Adrenal gland (tissue), 5 donors: ENCODE data around the gene EVPLL.

Source experiments
- CTCF ChIP-seq, 6 experiments: fragments of 450-650 bp in 4 of 6; fragments of 200-600 bp in 2 of 6; sonication (generic) in 1 of 6; IDR thresholded peaks; 1 replicate in 5 of 6; 2 replicates in 1 of 6; pipeline versions ENCODE4 v1.5.1 to v1.8.0; 2016 to 2021; ENCODE audit warnings: antibody characterized with exemption in 6 of 6, mild to moderate bottlenecking in 2 of 6, moderate library complexity in 1 of 6
- POLR2A ChIP-seq, 2 donors: fragments of 450-650 bp; IDR thresholded peaks; one replicate each; pipeline ENCODE4 v1.6.1; 2017; ENCODE audit warnings: antibody characterized with exemption in 2 of 2, mild to moderate bottlenecking in 2 of 2, moderate library complexity in 1 of 2
- donor health status: DM: no; HTN: no; CAD: no.

GRCh38 chr17:18361837-18362697 is 15.5 kb upstream of the EVPLL start:
- no peak for TF ChIP-seq CTCF (IDR thresholded peaks at IDR 0.05)
- no peak for TF ChIP-seq POLR2A (IDR thresholded peaks at IDR 0.05)
